MCF 10A (cell line): ENCODE results near the gene ANO7. TPM values are rescaled to one million over a fixed set of nuclear protein-coding genes. Genes with fewer than 3 reads are reported as not detected.

Experiments
- BruUV-seq: library from RNA; stranded (reverse); fragments of 400-500 nt; replicated peaks from 2 replicates; lab custom pipeline; 2021; lab: Mats Ljungman, UMichigan
- CTCF ChIA-PET: fragments of 300-600 bp; sonication (Branson Sonifier 250); formaldehyde crosslinking; extraction: SDS; loops from one replicate; lab custom pipeline; 2021; ENCODE audit warnings: antibody characterized with exemption, inconsistent platforms; lab: Yijun Ruan, JAX
- POLR2A ChIA-PET: fragments of 300-600, 350-650 bp; sonication (Branson Sonifier 250); formaldehyde crosslinking; extraction: SDS; loops from one replicate; lab custom pipeline; 2020; ENCODE audit warnings: antibody characterized with exemption, inconsistent platforms; lab: Yijun Ruan, JAX
- DNase-seq: peaks from one replicate; pipeline ENCODE4 v3.0.0-alpha.2; 2018; ENCODE audit not compliant: unreplicated experiment
- H3K27ac Mint-ChIP-seq: one replicate; pipeline ENCODE4 v1.8.0; 2022; ENCODE audit warnings: mild to moderate bottlenecking, low read depth, mixed read lengths; ENCODE audit not compliant: unreplicated experiment
- H3K27me3 Mint-ChIP-seq: one replicate; pipeline ENCODE4 v1.8.0; 2022; ENCODE audit warnings: mixed read lengths; ENCODE audit not compliant: insufficient read depth, unreplicated experiment
- H3K36me3 Mint-ChIP-seq: one replicate; pipeline ENCODE4 v1.8.0; 2022; ENCODE audit warnings: mild to moderate bottlenecking, moderate library complexity, mixed read lengths; ENCODE audit not compliant: insufficient read depth, unreplicated experiment
- H3K4me1 Mint-ChIP-seq: one replicate; pipeline ENCODE4 v1.8.0; 2022; ENCODE audit warnings: mixed read lengths; ENCODE audit not compliant: insufficient read depth, unreplicated experiment
- H3K4me3 Mint-ChIP-seq: one replicate; pipeline ENCODE4 v1.8.0; 2022; ENCODE audit warnings: mild to moderate bottlenecking, moderate library complexity, mixed read lengths; ENCODE audit not compliant: unreplicated experiment
- H3K9me3 Mint-ChIP-seq: one replicate; pipeline ENCODE4 v1.8.0; 2022; ENCODE audit warnings: mixed read lengths; ENCODE audit not compliant: unreplicated experiment
- intact Hi-C: fragments of 100-400 bp; cut with micrococcal nuclease; formaldehyde crosslinking; loops from 2 replicates; pipeline ENCODE4 v1.14.1; 2022
- total RNA-seq: library from RNA; stranded (reverse); gene quantifications from 2 replicates; pipeline ENCODE4 v1.2.3, GENCODE V29; 2022
- TF ChIP-seq, protein P1 (sequence below): fragments of 200-600 bp; IDR thresholded peaks from one replicate; pipeline ENCODE4 v1.8.0; 2022; ENCODE audit warnings: antibody characterized with exemption, mild to moderate bottlenecking; ENCODE audit not compliant: unreplicated experiment

Gene ANO7
- total RNA-seq, 1 experiment from 2014 or later: 0.14 TPM

DNA sequence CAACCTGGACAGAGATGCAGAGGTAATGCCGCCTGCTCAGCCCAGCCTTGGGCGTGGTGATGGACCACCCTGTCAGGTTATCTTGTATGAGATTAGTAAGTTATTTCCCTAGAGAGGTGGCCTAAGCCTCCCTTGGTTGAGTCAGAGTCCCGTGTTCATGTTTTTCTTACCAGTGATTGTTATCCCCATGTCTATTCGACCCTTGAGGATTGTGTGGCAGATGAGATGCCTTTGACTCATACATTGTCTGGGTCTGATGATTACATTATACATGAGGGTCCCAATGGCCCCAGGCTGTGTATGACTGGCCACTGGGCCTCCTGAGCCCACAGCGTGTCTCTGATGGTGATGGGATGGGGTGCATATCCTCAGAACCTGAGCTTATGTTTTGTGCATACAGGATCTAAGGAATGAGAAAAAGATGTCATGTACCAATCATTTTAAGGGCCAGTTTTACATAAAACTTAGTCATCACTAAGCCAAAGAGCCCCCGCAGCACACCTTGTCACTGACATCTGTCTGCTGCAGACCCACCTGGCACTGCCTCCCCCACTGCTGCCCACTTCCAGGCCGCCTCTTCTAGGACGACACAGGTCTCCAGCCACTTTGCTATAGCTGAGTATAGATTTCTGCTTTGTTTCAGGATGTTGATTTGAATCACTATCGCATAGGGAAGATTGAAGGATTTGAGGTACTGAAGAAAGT lies 30.5 kb upstream of the ANO7 start:
- Mint-ChIP-seq H3K9me3 (no peaks in the 10 kb centered on the region), H3K36me3 (peaks cover 43% of the 10 kb centered on the region), H3K27me3 (no peaks in the 10 kb centered on the region), H3K4me3 (no peak overlapping the region), H3K4me1 (peaks cover 4% of the 10 kb centered on the region), H3K27ac (no peak overlapping the region)
- ChIA-PET POLR2A (no interaction called here), CTCF (interaction anchor here (0.6 kb wide), 1 partner anchor 68 kb away, joined by 3 read pairs; no protein-coding TSS in a partner anchor)
- BruUV-seq: no TSS peak
- intact Hi-C loops: no loop called here
- DNase-seq: no peak
- TF ChIP-seq, protein P1, sequence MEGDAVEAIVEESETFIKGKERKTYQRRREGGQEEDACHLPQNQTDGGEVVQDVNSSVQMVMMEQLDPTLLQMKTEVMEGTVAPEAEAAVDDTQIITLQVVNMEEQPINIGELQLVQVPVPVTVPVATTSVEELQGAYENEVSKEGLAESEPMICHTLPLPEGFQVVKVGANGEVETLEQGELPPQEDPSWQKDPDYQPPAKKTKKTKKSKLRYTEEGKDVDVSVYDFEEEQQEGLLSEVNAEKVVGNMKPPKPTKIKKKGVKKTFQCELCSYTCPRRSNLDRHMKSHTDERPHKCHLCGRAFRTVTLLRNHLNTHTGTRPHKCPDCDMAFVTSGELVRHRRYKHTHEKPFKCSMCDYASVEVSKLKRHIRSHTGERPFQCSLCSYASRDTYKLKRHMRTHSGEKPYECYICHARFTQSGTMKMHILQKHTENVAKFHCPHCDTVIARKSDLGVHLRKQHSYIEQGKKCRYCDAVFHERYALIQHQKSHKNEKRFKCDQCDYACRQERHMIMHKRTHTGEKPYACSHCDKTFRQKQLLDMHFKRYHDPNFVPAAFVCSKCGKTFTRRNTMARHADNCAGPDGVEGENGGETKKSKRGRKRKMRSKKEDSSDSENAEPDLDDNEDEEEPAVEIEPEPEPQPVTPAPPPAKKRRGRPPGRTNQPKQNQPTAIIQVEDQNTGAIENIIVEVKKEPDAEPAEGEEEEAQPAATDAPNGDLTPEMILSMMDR: no peak

GRCh38 chr2:241158546-241158900 lies 30.0 kb upstream of the ANO7 start:
- TF ChIP-seq, protein P1: no peak
- no peak for DNase-seq
- Mint-ChIP-seq H3K36me3 (peaks cover 44% of the 10 kb centered on the region), H3K9me3 (no peaks in the 10 kb centered on the region), H3K4me3 (no peak overlapping the region), H3K27me3 (no peaks in the 10 kb centered on the region), H3K4me1 (peaks cover under 1% of the 10 kb centered on the region), H3K27ac (no peak overlapping the region)
- BruUV-seq: no TSS peak
- CTCF ChIA-PET: interaction anchor here (0.6 kb wide), 1 partner anchor 69 kb away, joined by 3 read pairs; no protein-coding TSS in a partner anchor
- POLR2A ChIA-PET: no interaction called here
- intact Hi-C loops: no loop called here

- intact Hi-C loops: no loop called here
- no peaks in the 10 kb centered on the region for H3K9me3 Mint-ChIP-seq
- DNase-seq: no peak
- H3K4me3 Mint-ChIP-seq: no peak overlapping the region
- no peaks in the 10 kb centered on the region for H3K27me3 Mint-ChIP-seq
- H3K4me1 Mint-ChIP-seq: no peaks in the 10 kb centered on the region
- H3K27ac Mint-ChIP-seq: no peak overlapping the region
- ChIA-PET CTCF (no interaction called here), POLR2A (interaction anchor here (0.6 kb wide), 1 partner anchor 116 kb away, joined by 4 read pairs; no protein-coding TSS in a partner anchor)
- TF ChIP-seq, protein P1: no peak
- BruUV-seq: no TSS peak
- peaks cover 48% of the 10 kb centered on the region for H3K36me3 Mint-ChIP-seq
Observed at GRCh38 chr2:241159116-241159515, 29.4 kb upstream of the ANO7 start.

DNA sequence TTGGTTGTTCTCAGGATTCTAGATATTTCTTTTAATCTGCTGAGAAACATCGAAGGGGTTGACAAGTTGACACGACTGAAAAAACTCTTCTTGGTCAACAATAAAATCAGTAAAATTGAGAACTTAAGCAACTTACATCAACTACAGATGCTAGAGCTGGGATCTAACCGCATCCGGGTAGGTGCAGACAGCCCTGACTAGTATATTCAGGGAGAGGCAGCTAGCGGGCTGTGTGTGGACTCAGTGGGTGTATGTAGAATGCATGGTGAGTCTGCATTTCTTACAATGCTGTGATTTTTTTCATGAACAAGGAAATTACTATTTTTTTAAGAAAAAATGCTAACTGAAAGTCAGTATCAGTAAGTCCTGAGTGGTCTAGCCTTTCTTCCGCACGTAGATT lies 28.2 kb upstream of the ANO7 start:
- Mint-ChIP-seq H3K4me1 (no peaks in the 10 kb centered on the region), H3K27me3 (no peaks in the 10 kb centered on the region), H3K4me3 (no peak overlapping the region), H3K36me3 (peaks cover 46% of the 10 kb centered on the region), H3K27ac (no peak overlapping the region), H3K9me3 (no peaks in the 10 kb centered on the region)
- POLR2A ChIA-PET: no interaction called here
- no peak for DNase-seq
- no TSS peak for BruUV-seq
- intact Hi-C loops: no loop called here
- CTCF ChIA-PET: no interaction called here
- TF ChIP-seq, protein P1: no peak
